Hepatocyte (in vitro differentiated cells): ENCODE data around the gene MAD2L1BP.

Source experiments
- CTCF ChIP-seq: fragments of 200-600 bp; sonication (generic); IDR thresholded peaks from 2 replicates; pipeline ENCODE4 v1.5.1; 2016; ENCODE audit warnings: antibody characterized with exemption, mild to moderate bottlenecking; ENCODE audit not compliant: poor library complexity
- EZH2 ChIP-seq: fragments of 200-600 bp; sonication (generic); IDR thresholded peaks from 2 replicates; pipeline ENCODE4 v1.6.1; 2016; ENCODE audit warnings: antibody characterized with exemption, mild to moderate bottlenecking, borderline replicate concordance
- EZH2phosphoT487 ChIP-seq: fragments of 200-600 bp; sonication (generic); IDR thresholded peaks from one replicate; pipeline ENCODE4 v1.6.1; 2018; ENCODE audit warnings: antibody characterized with exemption, mild to moderate bottlenecking, low read depth, moderate library complexity; ENCODE audit not compliant: unreplicated experiment, severe bottlenecking

GRCh38 chr6:43624786-43625288, 10.8 kb upstream of the MAD2L1BP start:
- TF ChIP-seq EZH2 (no peak), CTCF (no peak), EZH2phosphoT487 (no peak)
